GM18517 (cell line): ENCODE measurements around the gene MMRN2.
"Not testable (repeated sequence)": the region's sequence is repeated elsewhere in the genome, so short reads cannot be mapped to it uniquely, and the experiment has no call there.

ENCODE experiments used
- ATAC-seq: cut with Tn5 transposase; IDR thresholded peaks from one replicate; pipeline ENCODE4 v1.9.1; 2021; ENCODE audit warnings: mild to moderate bottlenecking, moderate library complexity; ENCODE audit not compliant: unreplicated experiment

The MMRN2 gene

GRCh38 chr10:86943316-86944030, 13.9 kb downstream of the MMRN2 start:
- ATAC-seq, result no peak

DNA sequence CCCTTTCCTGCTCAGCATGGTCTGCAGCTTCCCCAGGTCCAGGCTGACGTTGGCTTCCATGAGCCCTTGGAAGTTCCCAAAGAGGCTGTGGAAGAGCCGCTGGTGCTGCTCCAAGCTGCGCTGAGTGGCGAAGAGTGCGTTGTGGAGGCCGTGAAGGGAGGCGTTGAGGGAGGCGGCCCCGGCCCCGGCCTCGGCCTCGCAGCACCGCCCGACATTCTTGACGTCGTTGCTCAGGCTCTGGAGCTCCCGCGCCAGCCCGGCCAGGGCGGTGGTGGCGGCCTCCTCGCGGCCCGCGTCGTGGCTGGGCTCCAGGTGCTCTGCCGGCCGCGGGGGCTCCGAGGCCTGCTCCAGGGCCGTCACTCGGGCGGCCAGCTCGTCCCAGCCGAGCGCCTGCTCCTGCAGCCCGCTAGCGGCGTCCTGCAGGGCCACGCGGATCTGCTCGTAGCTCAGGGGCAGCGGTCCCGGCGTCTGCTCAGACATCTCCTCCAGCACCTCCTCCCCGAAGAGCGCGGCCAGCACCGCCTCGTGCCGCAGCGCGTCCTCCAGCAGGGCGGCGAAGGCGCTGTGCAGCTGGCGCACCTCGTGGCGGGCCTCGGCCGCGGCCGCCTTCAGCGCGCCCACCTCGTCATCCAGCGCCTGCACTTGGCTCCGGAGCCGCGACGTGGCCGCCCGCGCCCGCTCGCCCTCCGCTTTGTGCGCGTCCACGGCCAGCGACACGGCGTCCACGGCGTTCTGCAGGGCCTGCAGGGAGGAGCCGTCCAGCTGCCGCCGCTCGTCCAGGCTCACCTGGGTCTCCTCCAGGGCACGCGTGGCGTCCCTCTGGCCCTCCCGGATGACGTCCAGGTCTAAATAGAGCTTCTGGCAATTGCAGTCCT, 14.7 kb downstream of the MMRN2 start:
- ATAC-seq, result no peak

GRCh38 chr10:86941991-86942421, 15.4 kb downstream of the MMRN2 start:
- no peak for ATAC-seq

DNA sequence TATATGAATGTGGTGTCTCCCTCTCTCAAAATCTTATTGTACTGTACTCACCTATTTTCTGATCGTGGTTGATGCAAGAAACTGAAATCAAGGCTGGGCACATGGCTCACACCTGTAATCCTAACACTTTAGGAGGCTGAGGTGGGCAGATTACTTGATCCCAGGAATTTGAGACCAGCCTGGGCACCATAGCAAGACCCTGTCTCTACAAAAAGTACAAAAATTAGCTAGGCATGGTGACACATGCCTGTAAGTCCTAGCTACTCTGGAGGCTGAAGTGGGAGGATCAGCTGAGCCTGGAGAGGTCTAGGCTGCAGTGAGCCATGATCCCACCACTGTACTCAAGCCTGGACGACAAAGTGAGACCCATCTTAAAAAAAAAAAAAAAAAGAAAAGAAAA, 16.0 kb downstream of the MMRN2 start:
- no peak for ATAC-seq

DNA sequence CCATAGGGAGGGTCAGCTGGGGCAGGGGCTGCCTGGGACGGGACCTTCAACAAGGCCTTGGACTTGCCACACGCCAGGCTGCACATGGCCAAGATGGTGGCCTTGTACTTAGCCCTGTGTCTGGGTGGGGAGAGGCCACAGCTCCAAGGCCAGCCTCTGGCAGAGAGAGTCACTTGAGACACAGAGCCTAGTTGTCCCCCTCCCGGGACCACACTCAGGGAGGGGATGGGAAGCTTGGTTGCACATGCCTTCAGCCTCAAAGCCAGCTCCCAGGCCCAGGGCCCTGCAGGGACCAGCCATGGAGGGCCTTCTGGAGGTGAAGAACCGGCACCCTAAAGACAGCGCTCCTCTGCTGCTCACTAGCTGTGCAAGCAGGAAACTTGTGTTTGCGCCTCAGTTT, 16.7 kb downstream of the MMRN2 start:
- no peak for ATAC-seq

DNA sequence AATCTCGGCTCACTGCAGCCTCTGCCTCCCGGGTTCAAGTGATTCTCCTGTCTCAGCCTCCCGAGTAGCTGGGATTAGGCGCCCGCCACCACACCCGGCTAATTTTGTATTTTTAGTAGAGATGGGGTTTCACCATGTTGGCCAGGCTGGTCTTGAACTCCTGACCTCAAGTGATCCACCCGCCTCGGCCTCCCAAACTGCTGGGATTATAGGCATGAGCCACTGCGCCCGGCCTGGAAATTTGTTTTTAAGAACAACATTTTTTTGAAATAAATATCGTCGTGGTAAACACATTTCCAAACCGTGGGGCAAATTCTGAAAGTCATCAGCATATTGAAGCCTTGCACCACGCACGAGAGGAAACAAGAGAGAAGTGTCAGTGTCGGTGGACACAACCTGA, 17.3 kb downstream of the MMRN2 start:
- ATAC-seq, result not testable (repeated sequence)

- ATAC-seq, result no peak
Observed at GRCh38 chr10:86938260-86938659, 19.2 kb downstream of the MMRN2 start.

GRCh38 chr10:86937502-86938154, 19.8 kb downstream of the MMRN2 start:
- no peak for ATAC-seq

- ATAC-seq, result no peak
Observed at GRCh38 chr10:86936661-86937501, 20.5 kb downstream of the MMRN2 start.

GRCh38 chr10:86934162-86934711, 23.2 kb downstream of the MMRN2 start:
- ATAC-seq, result not testable (repeated sequence)

- ATAC-seq, result no peak
Observed at GRCh38 chr10:86932674-86933073, 24.7 kb downstream of the MMRN2 start.

DNA sequence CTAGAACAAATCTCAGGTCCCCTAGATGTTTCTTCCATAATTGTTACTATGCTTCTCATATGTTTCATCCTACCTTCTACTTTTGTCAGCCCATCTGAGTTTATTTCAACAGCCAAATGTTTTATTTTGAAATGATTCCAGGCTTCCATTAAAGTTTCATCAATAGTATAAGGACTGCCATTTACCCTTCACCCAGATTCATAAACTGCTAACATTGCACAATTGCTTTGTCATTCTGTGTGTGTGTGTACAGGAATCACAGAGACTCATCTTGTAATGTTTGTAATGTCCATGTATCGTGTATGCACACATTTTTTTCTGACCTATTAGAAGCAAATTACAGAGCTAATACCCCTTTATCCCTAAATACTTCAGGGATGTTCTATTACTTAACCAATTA, 25.5 kb downstream of the MMRN2 start:
- no peak for ATAC-seq

- ATAC-seq, result no peak
Observed at GRCh38 chr10:86929468-86930380, 27.7 kb downstream of the MMRN2 start.

GRCh38 chr10:86922553-86922961, 34.9 kb downstream of the MMRN2 start:
- ATAC-seq, result no peak

DNA sequence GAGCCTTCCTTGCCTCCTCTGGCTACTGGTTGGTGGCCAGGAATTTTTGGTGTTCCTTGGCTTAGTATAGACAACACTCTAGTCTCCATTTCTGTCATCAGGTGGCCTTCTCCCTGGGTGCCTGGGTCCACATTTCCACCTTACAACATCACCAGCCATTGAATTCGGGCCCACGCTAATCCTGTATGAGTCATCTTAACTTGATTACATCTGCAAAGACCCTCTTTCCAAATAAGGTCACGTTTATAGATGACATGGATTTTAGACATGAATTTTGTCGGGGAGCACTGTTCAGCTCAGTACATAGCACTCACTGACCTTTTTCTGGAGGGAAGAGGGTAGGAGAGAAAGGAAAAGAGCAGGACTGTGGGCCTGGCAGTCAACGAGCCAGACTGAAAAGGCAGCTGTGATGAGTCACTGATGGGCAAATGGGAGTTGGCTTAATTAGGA, 39.4 kb downstream of the MMRN2 start:
- ATAC-seq, result no peak

- ATAC-seq, result no peak
Observed at GRCh38 chr10:86914734-86915133, 42.7 kb downstream of the MMRN2 start.

DNA sequence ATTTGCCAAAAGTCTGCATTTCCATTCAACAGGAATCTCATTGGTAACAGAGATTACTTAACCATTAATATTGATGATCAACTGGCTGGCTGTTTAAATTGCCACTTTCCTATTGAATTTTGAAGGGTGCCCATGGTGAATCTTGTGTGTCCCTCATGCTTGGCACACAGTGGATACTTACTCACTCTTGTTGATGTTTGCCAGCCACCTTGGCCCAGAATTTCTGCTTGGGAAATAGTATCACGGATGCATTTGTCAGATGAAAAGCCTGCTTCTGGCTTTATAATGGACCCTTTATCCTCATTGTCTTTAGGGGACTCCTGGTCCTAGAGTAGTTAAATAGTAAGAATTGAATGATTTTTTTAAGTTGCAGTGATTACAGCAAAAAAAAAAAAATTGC, 52.0 kb downstream of the MMRN2 start:
- ATAC-seq, result no peak

GRCh38 chr10:86904600-86904999, 52.8 kb downstream of the MMRN2 start:
- no peak for ATAC-seq

GRCh38 chr10:86900955-86901354, 56.5 kb downstream of the MMRN2 start:
- ATAC-seq, result no peak
